Panc1 (cell line): ENCODE measurements around the gene ALX3. TPM values are rescaled to one million over a fixed set of nuclear protein-coding genes. Genes with fewer than 3 reads are reported as not detected.

Experiments used
- ATAC-seq: fragments of 200-7000 bp; cut with Tn5 transposase; 2 replicates; pipeline ENCODE4 v1.9.1; 2020; ENCODE audit warnings: mild to moderate bottlenecking, moderate library complexity
- BruUV-seq: library from RNA; stranded (reverse); fragments of 400-500 nt; replicated peaks from 2 replicates; lab custom pipeline; 2021; lab: Mats Ljungman, UMichigan
- CTCF ChIA-PET: fragments of 300-600 bp; sonication (Branson Sonifier 250); formaldehyde crosslinking; loops from one replicate; lab custom pipeline; 2022; ENCODE audit warnings: antibody characterized with exemption; lab: Charles Lee
- POLR2A ChIA-PET: fragments of 300-600 bp; sonication (Branson Sonifier 250); formaldehyde crosslinking; loops from one replicate; lab custom pipeline; 2022; ENCODE audit warnings: antibody characterized with exemption; lab: Charles Lee
- DNase-seq: peaks from one replicate; pipeline ENCODE4 v3.0.0-alpha.2; 2010; ENCODE audit warnings: low read depth, low spot score
- H3K27ac ChIP-seq: 2 replicates; pipeline ENCODE4 v1.5.1; 2011; ENCODE audit warnings: mild to moderate bottlenecking, low read length, inconsistent platforms
- H3K27me3 ChIP-seq: fragments of 200-500 bp; sonication (Bioruptor generic); 2 replicates; pipeline ENCODE4 v1.6.0; 2014; ENCODE audit warnings: low read length, inconsistent platforms; ENCODE audit not compliant: control insufficient read depth, insufficient read depth
- H3K36me3 ChIP-seq: fragments of 200-500 bp; sonication (Bioruptor generic); 2 replicates; pipeline ENCODE4 v1.5.1; 2014; ENCODE audit warnings: inconsistent platforms, mild to moderate bottlenecking, low read length, moderate library complexity; ENCODE audit not compliant: control insufficient read depth, insufficient read depth
- H3K4me1 ChIP-seq: 2 replicates; pipeline ENCODE4 v1.5.1; 2011; ENCODE audit warnings: inconsistent platforms, mild to moderate bottlenecking, low read length, moderate library complexity; ENCODE audit not compliant: control insufficient read depth, insufficient read depth
- H3K4me3 ChIP-seq, 2 experiments: 2 replicates each; pipeline ENCODE4 v1.5.1; 2011 to 2012; ENCODE audit warnings: low read depth in 2 of 2, low read length in 2 of 2, mild to moderate bottlenecking in 2 of 2, inconsistent platforms in 1 of 2, moderate library complexity in 1 of 2
- H3K9me3 ChIP-seq: fragments of 200-500 bp; sonication (Bioruptor generic); 2 replicates; pipeline ENCODE4 v1.5.1; 2014; ENCODE audit warnings: low read depth, mild to moderate bottlenecking, inconsistent platforms, low read length, moderate library complexity; ENCODE audit not compliant: control insufficient read depth, insufficient read depth
- POLR2AphosphoS5 ChIP-seq: IDR thresholded peaks from 2 replicates; pipeline ENCODE4 v1.6.1; 2012; ENCODE audit warnings: mild to moderate bottlenecking, low read depth, low read length, moderate library complexity
- SIN3A ChIP-seq: IDR thresholded peaks from 2 replicates; pipeline ENCODE4 v1.6.1; 2012; ENCODE audit warnings: low read depth, mild to moderate bottlenecking, low read length, moderate library complexity, borderline replicate concordance; ENCODE audit not compliant: insufficient read depth
- TCF7L2 ChIP-seq: IDR thresholded peaks from 2 replicates; pipeline ENCODE4 v1.6.1; 2011; ENCODE audit warnings: mild to moderate bottlenecking, low read depth, low read length, inconsistent platforms
- in situ Hi-C: cut with HindIII; loops from 2 replicates; pipeline ENCODE4 v1.10.0; 2016; ENCODE audit warnings: low sequenced_read_pairs, low pct_unique_long_range_greater_than_20kb
- intact Hi-C: fragments of 100-400 bp; cut with micrococcal nuclease; formaldehyde crosslinking; loops from one replicate; pipeline ENCODE4 v1.10.0; 2022; ENCODE audit not compliant: unreplicated experiment
- total RNA-seq: library from RNA; stranded (reverse); gene quantifications from one replicate; pipeline ENCODE4 v1.2.1, GENCODE V29; 2021; ENCODE audit not compliant: unreplicated experiment
- TF ChIP-seq, protein P1 (sequence below): fragments of 450-650 bp; IDR thresholded peaks from 2 replicates; pipeline ENCODE4 v1.5.1; 2017; ENCODE audit warnings: mild to moderate bottlenecking
- TF ChIP-seq, protein P2 (sequence below), 2 experiments: IDR thresholded peaks; 2 replicates each; pipeline ENCODE4 v1.6.1; 2011 to 2012; ENCODE audit warnings: low read depth in 2 of 2, control low read depth in 1 of 2, low read length in 1 of 2, mild to moderate bottlenecking in 1 of 2, moderate library complexity in 1 of 2; ENCODE audit not compliant: insufficient read depth in 1 of 2

Gene ALX3
- total RNA-seq, 1 experiment from 2014 or later: not detected

- no peak for ATAC-seq
- no peaks in the 10 kb centered on the region for H3K4me1 ChIP-seq
- TF ChIP-seq, protein P1, sequence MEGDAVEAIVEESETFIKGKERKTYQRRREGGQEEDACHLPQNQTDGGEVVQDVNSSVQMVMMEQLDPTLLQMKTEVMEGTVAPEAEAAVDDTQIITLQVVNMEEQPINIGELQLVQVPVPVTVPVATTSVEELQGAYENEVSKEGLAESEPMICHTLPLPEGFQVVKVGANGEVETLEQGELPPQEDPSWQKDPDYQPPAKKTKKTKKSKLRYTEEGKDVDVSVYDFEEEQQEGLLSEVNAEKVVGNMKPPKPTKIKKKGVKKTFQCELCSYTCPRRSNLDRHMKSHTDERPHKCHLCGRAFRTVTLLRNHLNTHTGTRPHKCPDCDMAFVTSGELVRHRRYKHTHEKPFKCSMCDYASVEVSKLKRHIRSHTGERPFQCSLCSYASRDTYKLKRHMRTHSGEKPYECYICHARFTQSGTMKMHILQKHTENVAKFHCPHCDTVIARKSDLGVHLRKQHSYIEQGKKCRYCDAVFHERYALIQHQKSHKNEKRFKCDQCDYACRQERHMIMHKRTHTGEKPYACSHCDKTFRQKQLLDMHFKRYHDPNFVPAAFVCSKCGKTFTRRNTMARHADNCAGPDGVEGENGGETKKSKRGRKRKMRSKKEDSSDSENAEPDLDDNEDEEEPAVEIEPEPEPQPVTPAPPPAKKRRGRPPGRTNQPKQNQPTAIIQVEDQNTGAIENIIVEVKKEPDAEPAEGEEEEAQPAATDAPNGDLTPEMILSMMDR: no peak
- TF ChIP-seq, protein P2, sequence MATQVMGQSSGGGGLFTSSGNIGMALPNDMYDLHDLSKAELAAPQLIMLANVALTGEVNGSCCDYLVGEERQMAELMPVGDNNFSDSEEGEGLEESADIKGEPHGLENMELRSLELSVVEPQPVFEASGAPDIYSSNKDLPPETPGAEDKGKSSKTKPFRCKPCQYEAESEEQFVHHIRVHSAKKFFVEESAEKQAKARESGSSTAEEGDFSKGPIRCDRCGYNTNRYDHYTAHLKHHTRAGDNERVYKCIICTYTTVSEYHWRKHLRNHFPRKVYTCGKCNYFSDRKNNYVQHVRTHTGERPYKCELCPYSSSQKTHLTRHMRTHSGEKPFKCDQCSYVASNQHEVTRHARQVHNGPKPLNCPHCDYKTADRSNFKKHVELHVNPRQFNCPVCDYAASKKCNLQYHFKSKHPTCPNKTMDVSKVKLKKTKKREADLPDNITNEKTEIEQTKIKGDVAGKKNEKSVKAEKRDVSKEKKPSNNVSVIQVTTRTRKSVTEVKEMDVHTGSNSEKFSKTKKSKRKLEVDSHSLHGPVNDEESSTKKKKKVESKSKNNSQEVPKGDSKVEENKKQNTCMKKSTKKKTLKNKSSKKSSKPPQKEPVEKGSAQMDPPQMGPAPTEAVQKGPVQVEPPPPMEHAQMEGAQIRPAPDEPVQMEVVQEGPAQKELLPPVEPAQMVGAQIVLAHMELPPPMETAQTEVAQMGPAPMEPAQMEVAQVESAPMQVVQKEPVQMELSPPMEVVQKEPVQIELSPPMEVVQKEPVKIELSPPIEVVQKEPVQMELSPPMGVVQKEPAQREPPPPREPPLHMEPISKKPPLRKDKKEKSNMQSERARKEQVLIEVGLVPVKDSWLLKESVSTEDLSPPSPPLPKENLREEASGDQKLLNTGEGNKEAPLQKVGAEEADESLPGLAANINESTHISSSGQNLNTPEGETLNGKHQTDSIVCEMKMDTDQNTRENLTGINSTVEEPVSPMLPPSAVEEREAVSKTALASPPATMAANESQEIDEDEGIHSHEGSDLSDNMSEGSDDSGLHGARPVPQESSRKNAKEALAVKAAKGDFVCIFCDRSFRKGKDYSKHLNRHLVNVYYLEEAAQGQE (IDR thresholded peaks at IDR 0.05; ENCODE audit: insufficient read depth in 1 of 2, low read depth in 2 of 2, low read length in 1 of 2): no peak
- no peak for TF ChIP-seq POLR2AphosphoS5
- TF ChIP-seq TCF7L2: no peak
- no peak for TF ChIP-seq SIN3A
- CTCF ChIA-PET: no interaction called here
- H3K4me3 ChIP-seq: no peak overlapping the region
- no peak for DNase-seq
- no peaks in the 10 kb centered on the region for H3K27me3 ChIP-seq
- intact Hi-C loops (no loop called here), in situ Hi-C loops (no loop called here)
- no peaks in the 10 kb centered on the region for H3K9me3 ChIP-seq
- POLR2A ChIA-PET: no interaction called here
- H3K27ac ChIP-seq: no peak overlapping the region
- peaks cover 6% of the 10 kb centered on the region for H3K36me3 ChIP-seq
- no TSS peak for BruUV-seq
Observed at GRCh38 chr1:110056285-110056683, 14.2 kb downstream of the ALX3 start.

DNA sequence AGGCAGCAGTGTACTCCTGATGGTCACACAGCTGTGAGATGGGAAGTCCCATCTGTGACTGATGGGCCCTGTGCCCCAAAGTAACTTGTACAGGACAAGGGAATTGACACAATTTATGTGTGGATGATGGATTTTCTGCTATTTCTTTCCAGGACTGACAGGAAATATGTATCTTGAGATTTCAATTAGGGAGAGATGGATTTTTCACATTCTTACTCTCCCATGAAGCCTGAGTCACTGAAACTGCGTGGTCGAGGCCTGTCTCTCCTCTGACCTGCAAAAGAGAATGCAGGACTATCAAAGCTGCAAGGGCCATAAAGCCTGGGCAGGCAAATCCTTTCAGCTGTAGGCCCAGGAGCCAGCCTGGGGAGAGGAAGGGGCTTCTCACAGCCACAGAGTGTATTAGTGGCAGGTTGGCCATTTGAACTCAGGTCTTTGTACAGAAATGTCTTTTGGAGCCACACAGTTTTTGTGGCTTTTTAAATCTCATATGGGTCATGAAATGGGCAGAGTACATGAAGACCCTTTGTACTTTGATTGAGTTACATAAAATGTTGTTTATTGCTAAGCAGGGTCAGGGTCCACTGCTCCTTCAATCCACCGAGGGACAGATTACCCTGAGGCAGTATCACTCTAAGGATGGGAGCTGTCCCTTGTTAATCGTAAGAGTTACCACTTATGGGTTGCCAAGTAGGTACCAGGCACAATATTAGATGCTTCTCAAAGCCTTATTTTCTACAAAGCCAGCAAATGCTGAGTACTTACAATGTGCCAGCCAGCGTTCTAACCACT is 14.8 kb downstream of the ALX3 start:
- Histone ChIP-seq H3K27me3 (no peaks in the 10 kb centered on the region), H3K9me3 (no peaks in the 10 kb centered on the region), H3K36me3 (peaks cover 6% of the 10 kb centered on the region), H3K4me3 (no peak overlapping the region), H3K4me1 (no peaks in the 10 kb centered on the region), H3K27ac (no peak overlapping the region)
- no peak for DNase-seq
- BruUV-seq: no TSS peak
- CTCF ChIA-PET: no interaction called here
- intact Hi-C loops (no loop called here), in situ Hi-C loops (no loop called here)
- POLR2A ChIA-PET: no interaction called here
- TF ChIP-seq, protein P2 (IDR thresholded peaks at IDR 0.05; ENCODE audit: insufficient read depth in 1 of 2, low read depth in 2 of 2, low read length in 1 of 2): no peak
- TF ChIP-seq, protein P1: no peak
- TF ChIP-seq SIN3A (no peak), POLR2AphosphoS5 (no peak), TCF7L2 (no peak)
- ATAC-seq: no peak
